Memory B cell (primary cell): Measurements from ENCODE around the gene GRIK2.

Experiments used
- ATAC-seq: fragments of 150-1000 bp; cut with Tn5 transposase; 2 replicates; pipeline ENCODE4 v1.10.0; 2021; ENCODE audit warnings: low read depth, mild to moderate bottlenecking, moderate library complexity
- DNase-seq, 2 donors: peaks; one replicate each; pipeline ENCODE4 v3.0.0; 2022; ENCODE audit warnings: low spot score in 2 of 2
- H3K27ac Mint-ChIP-seq: one replicate; pipeline ENCODE4 v1.8.0; 2022; ENCODE audit warnings: mild to moderate bottlenecking, moderate library complexity, mixed read lengths
- H3K27me3 Mint-ChIP-seq: one replicate; pipeline ENCODE4 v1.8.0; 2022; ENCODE audit warnings: mixed read lengths
- H3K36me3 Mint-ChIP-seq: one replicate; pipeline ENCODE4 v1.8.0; 2022; ENCODE audit warnings: mild to moderate bottlenecking, mixed read lengths
- H3K4me1 Mint-ChIP-seq: one replicate; pipeline ENCODE4 v1.8.0; 2022; ENCODE audit warnings: mixed read lengths
- H3K4me3 Mint-ChIP-seq: one replicate; pipeline ENCODE4 v1.8.0; 2022; ENCODE audit warnings: mild to moderate bottlenecking, moderate library complexity, mixed read lengths
- H3K9me3 Mint-ChIP-seq: one replicate; pipeline ENCODE4 v1.8.0; 2022; ENCODE audit warnings: mixed read lengths

Gene GRIK2

DNA sequence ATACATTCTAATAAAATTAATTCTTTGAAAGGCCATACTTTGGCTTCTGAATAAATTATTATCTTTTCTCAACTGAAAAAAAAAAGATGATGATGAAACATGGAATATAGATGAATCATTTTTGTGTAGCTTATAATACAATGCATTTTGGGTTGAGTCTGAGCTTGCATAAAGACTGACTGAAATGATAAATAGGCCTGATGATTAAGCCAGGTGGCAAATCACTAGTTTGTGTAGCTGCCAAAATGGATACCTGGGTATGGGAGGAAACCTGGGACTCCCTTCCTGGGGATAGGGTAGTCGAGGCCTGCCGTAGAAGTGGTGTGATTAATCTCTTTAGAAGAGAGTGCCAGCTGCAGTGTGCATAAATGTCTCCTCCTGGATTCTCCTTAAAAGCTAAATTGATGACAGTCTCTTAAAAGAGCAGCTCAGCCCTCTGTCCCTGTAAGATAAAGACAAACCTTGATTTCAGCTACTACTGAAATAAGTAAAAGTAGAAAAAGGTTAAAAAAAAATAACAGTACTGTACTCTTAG, 275.1 kb downstream of the GRIK2 start:
- Mint-ChIP-seq H3K36me3 (no peaks in the 10 kb centered on the region), H3K27me3 (no peaks in the 10 kb centered on the region), H3K4me3 (no peak overlapping the region), H3K9me3 (peaks cover 4% of the 10 kb centered on the region), H3K27ac (no peak overlapping the region), H3K4me1 (no peaks in the 10 kb centered on the region)
- DNase-seq = no peak
- no peak for ATAC-seq

DNA sequence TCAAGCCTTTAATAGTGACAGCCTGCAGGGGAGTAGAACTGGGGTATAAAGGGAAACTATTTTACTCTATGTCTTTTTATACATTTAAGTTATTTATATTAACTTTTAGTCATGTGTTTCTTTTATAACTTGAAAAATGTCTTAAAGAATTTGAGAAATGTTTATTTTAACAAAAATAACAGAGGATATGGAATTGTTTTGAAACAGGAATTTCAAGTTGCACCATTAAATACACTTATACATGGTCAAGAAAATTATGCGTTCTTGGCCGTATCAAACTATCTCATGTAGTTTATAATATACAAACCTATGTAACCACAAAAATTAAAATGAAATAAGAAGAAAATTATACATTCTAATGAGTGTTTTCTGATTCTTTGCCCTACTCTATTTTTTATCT, 282.7 kb downstream of the GRIK2 start:
- Mint-ChIP-seq H3K4me1 (no peaks in the 10 kb centered on the region), H3K27me3 (no peaks in the 10 kb centered on the region), H3K27ac (no peak overlapping the region), H3K9me3 (peaks cover 3% of the 10 kb centered on the region), H3K4me3 (no peak overlapping the region), H3K36me3 (no peaks in the 10 kb centered on the region)
- ATAC-seq = no peak
- no peak for DNase-seq

DNA sequence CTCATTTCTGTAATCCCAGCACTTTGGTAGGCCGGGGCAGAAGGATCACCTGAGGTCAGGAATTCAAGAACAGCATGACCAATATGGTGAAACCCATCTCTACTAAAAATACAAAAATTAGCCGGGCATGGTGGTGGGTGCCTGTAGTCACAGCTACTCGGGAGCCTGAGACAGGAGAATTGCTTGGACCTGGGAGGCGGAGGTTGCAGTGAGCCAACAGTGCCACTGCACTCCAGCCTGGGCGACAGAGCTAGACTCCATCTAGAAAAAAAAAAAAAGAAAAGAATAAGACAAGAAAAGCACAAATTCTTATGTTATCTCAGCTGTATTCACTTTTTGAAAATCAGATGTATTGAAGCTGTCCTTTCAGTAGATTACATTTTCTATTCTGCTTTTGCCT, 289.4 kb downstream of the GRIK2 start:
- Mint-ChIP-seq H3K27ac (no peak overlapping the region), H3K4me1 (no peaks in the 10 kb centered on the region), H3K9me3 (no peaks in the 10 kb centered on the region), H3K4me3 (no peak overlapping the region), H3K36me3 (no peaks in the 10 kb centered on the region), H3K27me3 (no peaks in the 10 kb centered on the region)
- ATAC-seq = no peak
- DNase-seq = no peak

DNA sequence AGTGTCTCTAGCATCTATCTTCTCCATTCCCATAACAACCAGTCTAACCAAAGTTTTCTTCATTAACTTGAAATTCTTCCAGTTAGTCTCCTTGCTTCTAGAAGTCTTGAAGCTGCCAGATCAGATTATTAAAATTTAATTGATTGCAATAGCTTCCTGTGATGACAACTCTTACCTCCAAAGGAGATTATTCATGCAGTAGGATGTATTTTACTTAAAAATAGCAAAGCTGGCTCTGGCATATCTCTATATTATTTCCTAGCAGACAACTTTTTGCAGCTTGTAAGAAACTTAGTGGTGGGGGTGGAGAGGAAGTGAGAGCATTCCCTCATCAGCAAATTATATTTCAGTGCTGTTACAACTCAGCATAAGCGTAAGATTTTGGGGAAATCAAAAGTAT, 290.4 kb downstream of the GRIK2 start:
- Mint-ChIP-seq H3K9me3 (no peaks in the 10 kb centered on the region), H3K36me3 (no peaks in the 10 kb centered on the region), H3K4me1 (no peaks in the 10 kb centered on the region), H3K4me3 (no peak overlapping the region), H3K27ac (no peak overlapping the region), H3K27me3 (no peaks in the 10 kb centered on the region)
- DNase-seq (no peak), ATAC-seq (no peak)

DNA sequence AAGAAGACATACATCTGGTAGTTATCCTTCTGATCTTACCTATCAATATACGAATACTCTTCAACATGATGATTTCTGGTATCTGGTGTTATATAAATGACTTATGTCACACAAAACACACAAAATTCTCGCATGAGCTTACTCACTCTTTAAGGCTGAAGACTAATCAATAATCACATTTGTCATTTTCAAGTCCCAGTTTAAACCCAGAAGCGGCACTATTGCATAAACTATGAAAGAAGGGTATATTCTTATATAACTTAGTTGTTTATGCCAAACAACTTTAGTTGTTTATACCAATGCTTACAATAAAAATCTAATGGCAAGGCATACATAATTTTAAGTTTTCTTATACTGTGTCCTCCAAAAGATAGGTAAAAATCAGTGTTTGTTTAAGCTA, 293.1 kb downstream of the GRIK2 start:
- ATAC-seq (no peak), DNase-seq (no peak)
- Mint-ChIP-seq H3K27me3 (no peaks in the 10 kb centered on the region), H3K9me3 (no peaks in the 10 kb centered on the region), H3K4me1 (no peaks in the 10 kb centered on the region), H3K27ac (no peak overlapping the region), H3K4me3 (no peak overlapping the region), H3K36me3 (no peaks in the 10 kb centered on the region)

DNA sequence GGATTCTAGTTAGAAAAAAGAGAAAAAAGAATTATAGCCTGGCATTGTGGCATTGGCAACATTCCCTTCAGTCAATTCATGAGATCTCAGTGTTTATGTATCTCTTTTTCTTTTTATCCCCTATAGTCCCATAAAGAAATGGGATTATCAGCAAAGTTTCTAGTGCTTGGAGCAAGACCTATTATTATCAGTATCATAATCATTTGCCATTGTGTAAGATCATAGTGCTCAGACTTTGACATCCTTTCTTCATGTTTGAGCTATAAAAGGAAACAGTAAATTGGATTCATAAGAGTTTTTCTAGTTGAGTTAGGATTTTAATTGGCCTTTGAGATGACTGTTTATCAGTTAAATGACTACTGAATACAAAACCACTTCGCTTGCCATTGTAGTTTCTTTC, 295.6 kb downstream of the GRIK2 start:
- no peak for DNase-seq
- no peak for ATAC-seq
- no peak overlapping the region for H3K4me3 Mint-ChIP-seq
- no peaks in the 10 kb centered on the region for H3K4me1 Mint-ChIP-seq
- no peaks in the 10 kb centered on the region for H3K36me3 Mint-ChIP-seq
- no peak overlapping the region for H3K27ac Mint-ChIP-seq
- no peaks in the 10 kb centered on the region for H3K27me3 Mint-ChIP-seq
- no peaks in the 10 kb centered on the region for H3K9me3 Mint-ChIP-seq

DNA sequence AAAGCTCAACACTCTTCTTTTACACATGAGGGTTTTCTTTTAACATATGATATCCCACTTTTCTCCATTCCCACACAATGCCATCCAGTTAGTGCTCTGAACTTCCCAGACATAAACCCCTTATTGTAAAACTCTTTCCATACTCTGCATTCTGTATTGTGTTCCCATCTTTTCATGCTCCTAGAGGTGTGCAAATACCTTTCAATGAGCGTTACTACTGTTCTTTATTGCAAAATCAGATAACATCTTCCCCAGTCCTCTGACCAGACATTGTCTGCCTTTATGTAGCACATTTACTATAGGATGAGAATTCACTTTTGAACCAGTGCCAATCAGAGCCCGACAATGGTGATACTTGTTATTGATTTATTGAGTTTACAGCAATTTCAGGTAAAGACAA, 296.2 kb downstream of the GRIK2 start:
- Mint-ChIP-seq H3K4me1 (no peaks in the 10 kb centered on the region), H3K4me3 (no peak overlapping the region), H3K36me3 (no peaks in the 10 kb centered on the region), H3K27ac (no peak overlapping the region), H3K9me3 (no peaks in the 10 kb centered on the region), H3K27me3 (no peaks in the 10 kb centered on the region)
- ATAC-seq (no peak), DNase-seq (no peak)

DNA sequence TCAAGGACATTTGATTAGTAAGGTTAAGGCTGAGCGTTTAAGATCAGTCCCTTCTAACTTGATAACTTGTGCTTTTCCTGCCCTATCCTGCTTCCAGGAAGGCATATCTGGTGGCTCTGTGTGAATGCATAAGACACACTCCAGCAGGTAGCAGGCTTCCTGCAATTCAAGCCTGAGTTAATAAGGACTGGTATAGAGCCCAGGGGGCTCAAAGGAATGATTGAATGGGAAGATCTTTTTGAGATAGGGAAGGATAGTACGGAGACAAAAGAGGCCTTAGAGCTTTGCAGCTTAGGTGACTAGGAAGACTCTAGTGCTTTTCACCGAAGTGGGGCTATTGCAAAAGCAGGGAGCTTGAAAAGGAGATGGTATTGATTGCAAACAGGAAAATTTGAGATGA, 307.1 kb downstream of the GRIK2 start:
- no peak overlapping the region for H3K4me3 Mint-ChIP-seq
- H3K9me3 Mint-ChIP-seq = peaks cover 1% of the 10 kb centered on the region
- no peaks in the 10 kb centered on the region for H3K36me3 Mint-ChIP-seq
- H3K27ac Mint-ChIP-seq = no peak overlapping the region
- no peaks in the 10 kb centered on the region for H3K27me3 Mint-ChIP-seq
- no peak for ATAC-seq
- no peak for DNase-seq
- no peaks in the 10 kb centered on the region for H3K4me1 Mint-ChIP-seq

DNA sequence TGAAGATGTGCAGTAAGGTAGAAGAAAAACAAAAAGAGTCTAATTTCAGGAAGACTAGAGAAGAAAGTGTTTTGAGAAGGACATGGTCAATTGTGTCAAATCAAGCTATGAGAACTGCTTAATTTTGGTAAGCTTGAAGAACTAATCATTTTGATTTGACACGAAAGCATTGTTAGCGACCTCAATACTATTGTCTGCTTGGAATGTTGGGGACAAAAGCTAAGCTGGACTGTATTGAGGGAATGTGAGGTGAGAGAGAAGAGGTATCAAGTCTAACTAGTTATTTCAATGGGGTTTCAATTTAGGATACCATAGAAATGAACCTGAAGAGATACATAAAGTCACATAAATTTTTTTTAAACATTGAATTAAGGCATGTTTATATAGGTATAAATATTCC, 309.8 kb downstream of the GRIK2 start:
- Mint-ChIP-seq H3K4me1 (no peaks in the 10 kb centered on the region), H3K9me3 (peaks cover 1% of the 10 kb centered on the region), H3K27ac (no peak overlapping the region), H3K4me3 (no peak overlapping the region), H3K36me3 (no peaks in the 10 kb centered on the region), H3K27me3 (no peaks in the 10 kb centered on the region)
- ATAC-seq (no peak), DNase-seq (no peak)

DNA sequence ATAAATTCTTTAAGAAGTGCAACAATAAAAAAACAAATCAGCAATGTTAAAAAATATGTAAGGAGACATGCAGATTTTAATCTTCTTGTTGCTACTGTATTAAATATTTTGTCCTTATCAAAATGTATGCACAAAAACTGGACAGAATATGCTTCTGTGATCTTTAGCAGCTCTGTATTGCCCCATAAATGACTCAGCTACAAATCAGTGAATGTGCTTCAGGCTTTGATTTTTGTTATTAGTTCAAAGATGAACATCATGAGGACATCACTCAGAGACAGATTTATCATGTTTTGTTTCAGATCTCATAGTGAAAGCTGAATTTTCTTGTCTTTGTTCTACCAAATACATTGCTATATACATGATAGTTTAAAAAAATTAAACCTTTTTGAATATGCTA, 312.4 kb downstream of the GRIK2 start:
- Mint-ChIP-seq H3K4me3 (no peak overlapping the region), H3K4me1 (no peaks in the 10 kb centered on the region), H3K9me3 (peaks cover 1% of the 10 kb centered on the region), H3K27me3 (no peaks in the 10 kb centered on the region), H3K27ac (no peak overlapping the region), H3K36me3 (no peaks in the 10 kb centered on the region)
- no peak for ATAC-seq
- DNase-seq = no peak

DNA sequence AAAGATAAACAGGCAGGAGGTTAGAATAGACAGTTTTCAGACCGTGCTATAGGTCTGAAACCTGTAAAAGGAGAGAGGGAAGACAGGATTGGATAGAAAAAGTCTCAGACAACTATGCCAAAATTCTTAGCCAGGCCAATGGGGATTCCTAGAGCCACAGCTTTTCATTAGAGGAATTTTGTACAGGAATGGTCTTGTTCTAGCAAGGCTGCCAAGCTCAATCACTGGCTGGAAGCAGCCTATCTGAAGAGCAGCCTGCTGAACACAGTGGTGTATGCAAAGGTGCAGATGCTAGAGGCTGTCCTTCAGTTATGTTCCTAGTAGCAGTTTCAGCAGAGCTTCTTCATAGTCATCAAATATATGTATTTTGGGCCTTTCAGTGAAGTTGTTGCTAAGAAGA, 313.1 kb downstream of the GRIK2 start:
- Mint-ChIP-seq H3K36me3 (no peaks in the 10 kb centered on the region), H3K4me3 (no peak overlapping the region), H3K27ac (no peak overlapping the region), H3K4me1 (no peaks in the 10 kb centered on the region), H3K9me3 (peaks cover 1% of the 10 kb centered on the region), H3K27me3 (no peaks in the 10 kb centered on the region)
- ATAC-seq (no peak), DNase-seq (no peak)

DNA sequence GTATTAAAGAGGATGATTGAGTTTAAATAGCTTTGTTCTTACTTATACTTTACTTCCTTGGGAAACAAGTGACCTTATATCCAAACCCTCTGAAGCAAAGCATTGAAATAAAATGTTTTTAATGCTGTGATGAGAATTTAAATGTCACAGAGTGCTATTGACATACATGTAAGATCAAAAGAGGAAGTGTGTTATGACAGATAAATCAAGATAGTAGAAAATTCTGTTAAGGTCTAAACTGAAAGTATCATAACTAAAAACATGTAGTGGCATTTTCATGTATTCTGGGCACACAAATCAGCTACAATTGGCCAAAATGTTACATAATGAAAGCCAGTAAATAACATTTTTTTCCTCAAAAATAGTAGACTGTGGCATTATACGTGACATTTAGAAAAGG, 318.0 kb downstream of the GRIK2 start:
- Mint-ChIP-seq H3K4me3 (no peak overlapping the region), H3K4me1 (no peaks in the 10 kb centered on the region), H3K27me3 (no peaks in the 10 kb centered on the region), H3K9me3 (no peaks in the 10 kb centered on the region), H3K27ac (no peak overlapping the region), H3K36me3 (no peaks in the 10 kb centered on the region)
- ATAC-seq (no peak), DNase-seq (no peak)

DNA sequence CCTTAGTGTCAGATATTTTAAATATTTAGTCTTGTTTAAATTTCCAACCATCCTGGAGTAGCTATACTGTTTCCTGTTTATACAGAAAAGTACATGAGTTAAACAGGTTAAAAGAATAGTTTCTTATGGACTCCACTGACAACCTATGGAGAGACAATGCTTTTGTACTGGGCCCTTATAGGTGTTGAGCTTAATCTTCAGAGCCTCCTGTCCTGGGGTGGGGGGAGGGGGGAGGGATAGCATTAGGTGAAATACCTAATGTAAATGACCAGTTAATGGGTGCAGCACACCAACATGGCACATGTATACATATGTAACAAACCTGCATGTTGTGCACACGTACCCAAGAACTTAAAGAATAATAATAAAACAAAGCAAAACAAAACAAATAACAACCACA, 322.9 kb downstream of the GRIK2 start:
- H3K9me3 Mint-ChIP-seq = no peaks in the 10 kb centered on the region
- H3K4me1 Mint-ChIP-seq = no peaks in the 10 kb centered on the region
- no peak overlapping the region for H3K4me3 Mint-ChIP-seq
- H3K36me3 Mint-ChIP-seq = no peaks in the 10 kb centered on the region
- no peak overlapping the region for H3K27ac Mint-ChIP-seq
- no peak for DNase-seq
- no peak for ATAC-seq
- no peaks in the 10 kb centered on the region for H3K27me3 Mint-ChIP-seq

DNA sequence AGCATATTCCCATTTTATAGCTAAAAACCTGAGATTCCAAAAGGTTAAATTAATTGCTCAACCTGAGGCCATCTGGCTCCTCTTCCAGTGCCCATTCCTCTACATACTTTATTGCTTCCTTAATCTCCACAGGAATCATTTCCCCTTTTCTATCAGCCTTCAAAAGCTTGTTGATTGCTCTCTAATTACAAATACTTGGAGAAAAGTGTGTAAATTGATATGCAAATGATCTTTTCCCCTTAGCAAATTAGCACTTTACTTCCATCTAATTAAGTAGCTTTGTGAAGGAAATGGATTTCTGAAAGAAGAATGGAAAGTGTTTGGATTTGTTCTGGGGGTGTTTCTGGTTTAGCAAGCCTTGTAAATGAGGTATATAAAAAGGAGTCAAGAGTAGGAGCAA, 323.3 kb downstream of the GRIK2 start:
- Mint-ChIP-seq H3K4me1 (no peaks in the 10 kb centered on the region), H3K9me3 (no peaks in the 10 kb centered on the region), H3K27me3 (no peaks in the 10 kb centered on the region), H3K27ac (no peak overlapping the region), H3K36me3 (no peaks in the 10 kb centered on the region), H3K4me3 (no peak overlapping the region)
- ATAC-seq = no peak
- no peak for DNase-seq

DNA sequence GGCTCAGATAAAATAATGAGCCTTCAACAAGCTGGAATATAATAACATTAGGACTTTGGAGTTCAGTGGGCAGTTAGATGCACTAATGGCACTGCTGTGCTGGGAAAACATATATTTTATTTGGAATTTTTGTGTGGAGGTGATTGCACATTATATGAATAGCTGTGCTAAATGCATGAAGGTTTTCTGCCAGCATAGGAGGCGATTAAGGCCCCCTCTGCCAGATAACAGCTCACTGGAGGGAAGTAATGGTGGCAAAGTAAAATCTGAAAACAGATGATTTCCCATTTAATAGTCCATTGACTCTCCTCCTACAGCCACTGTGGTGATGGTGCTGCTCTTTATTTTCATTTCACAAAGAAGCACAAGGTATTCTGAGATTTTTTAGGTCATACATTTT, 326.0 kb downstream of the GRIK2 start:
- Mint-ChIP-seq H3K9me3 (peaks cover 4% of the 10 kb centered on the region), H3K27me3 (no peaks in the 10 kb centered on the region), H3K4me3 (no peak overlapping the region), H3K27ac (no peak overlapping the region), H3K36me3 (no peaks in the 10 kb centered on the region), H3K4me1 (no peaks in the 10 kb centered on the region)
- ATAC-seq = no peak
- DNase-seq = no peak

DNA sequence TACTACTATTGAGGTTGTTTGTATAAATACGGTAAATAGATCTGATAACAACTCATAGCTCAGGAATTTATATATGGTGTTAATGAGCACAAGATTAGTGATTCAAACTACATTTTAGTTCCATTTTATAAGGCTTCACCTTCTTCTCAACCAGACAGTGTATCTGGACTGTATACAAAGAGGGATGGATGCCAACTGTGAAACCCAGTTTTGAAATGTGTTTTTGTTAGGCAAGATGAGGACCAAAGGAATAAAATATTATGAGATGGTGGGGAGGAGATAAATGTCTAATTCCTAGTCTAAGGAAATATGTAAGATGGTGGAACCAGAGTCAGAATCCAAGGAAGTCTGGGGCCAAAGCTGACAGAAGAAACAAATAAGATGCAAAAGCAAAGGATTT, 329.0 kb downstream of the GRIK2 start:
- Mint-ChIP-seq H3K4me1 (no peaks in the 10 kb centered on the region), H3K27me3 (no peaks in the 10 kb centered on the region), H3K4me3 (no peak overlapping the region), H3K9me3 (peaks cover 4% of the 10 kb centered on the region), H3K36me3 (no peaks in the 10 kb centered on the region), H3K27ac (no peak overlapping the region)
- no peak for ATAC-seq
- DNase-seq = no peak
